GM23248 (cell line): Measurements from ENCODE around the gene ARFGEF3.

ENCODE experiments used
- EZH2 ChIP-seq: fragments of 200-600 bp; sonication (generic); IDR thresholded peaks from 2 replicates; pipeline ENCODE4 v1.6.1; 2018; ENCODE audit warnings: antibody characterized with exemption, mild to moderate bottlenecking; ENCODE audit not compliant: insufficient read depth, poor library complexity, severe bottlenecking
- EZH2phosphoT487 ChIP-seq: fragments of 200-600 bp; sonication (generic); IDR thresholded peaks from 2 replicates; pipeline ENCODE4 v1.6.1; 2018; ENCODE audit warnings: antibody characterized with exemption, moderate library complexity, mild to moderate bottlenecking, low read depth; ENCODE audit not compliant: insufficient read depth

DNA sequence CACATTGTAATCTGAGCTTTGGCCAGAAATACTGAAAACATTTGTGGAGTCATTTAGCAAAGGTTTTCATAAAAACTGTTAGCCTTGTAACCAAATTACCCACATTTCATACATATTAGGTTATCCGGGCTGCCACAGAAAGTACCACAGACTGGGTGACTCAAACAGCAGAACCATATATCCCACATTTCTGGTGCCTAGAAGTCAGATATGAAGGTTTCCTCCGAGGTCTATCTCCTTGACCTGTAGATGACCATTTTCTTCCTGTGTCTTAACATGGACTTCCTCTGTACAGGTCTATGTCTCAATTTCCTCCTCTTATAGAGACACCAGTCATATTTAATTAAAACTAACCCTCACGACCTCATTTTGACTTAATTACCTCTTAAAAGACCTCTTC lies 166.5 kb downstream of the ARFGEF3 start:
- TF ChIP-seq EZH2phosphoT487, result no peak
- TF ChIP-seq EZH2, result no peak
